Suprapubic skin (tissue), 4 donors: ENCODE results near the gene DEGS2.

Source experiments
- EP300 ChIP-seq: sonication (generic); formaldehyde crosslinking; IDR thresholded peaks from one replicate; pipeline ENCODE4 v1.6.1; 2017; ENCODE audit warnings: antibody characterized with exemption
- POLR2AphosphoS5 ChIP-seq, 3 donors: sonication (generic); formaldehyde crosslinking; IDR thresholded peaks; one replicate each; pipeline ENCODE4 v1.6.1; 2017; ENCODE audit warnings: antibody characterized with exemption in 3 of 3

GRCh38 chr14:100127853-100128455 lies 31.5 kb downstream of the DEGS2 start:
- no peak for TF ChIP-seq EP300
- no peak for TF ChIP-seq POLR2AphosphoS5 (IDR thresholded peaks at IDR 0.05)
